G401.6 (cell line): ENCODE data around the gene STK24.

ENCODE experiments used
- FAIRE-seq: peaks from 2 replicates; lab custom pipeline; 2012; peaks lifted over from hg19 to GRCh38; lab: Jason Lieb, UNC

Gene STK24

DNA sequence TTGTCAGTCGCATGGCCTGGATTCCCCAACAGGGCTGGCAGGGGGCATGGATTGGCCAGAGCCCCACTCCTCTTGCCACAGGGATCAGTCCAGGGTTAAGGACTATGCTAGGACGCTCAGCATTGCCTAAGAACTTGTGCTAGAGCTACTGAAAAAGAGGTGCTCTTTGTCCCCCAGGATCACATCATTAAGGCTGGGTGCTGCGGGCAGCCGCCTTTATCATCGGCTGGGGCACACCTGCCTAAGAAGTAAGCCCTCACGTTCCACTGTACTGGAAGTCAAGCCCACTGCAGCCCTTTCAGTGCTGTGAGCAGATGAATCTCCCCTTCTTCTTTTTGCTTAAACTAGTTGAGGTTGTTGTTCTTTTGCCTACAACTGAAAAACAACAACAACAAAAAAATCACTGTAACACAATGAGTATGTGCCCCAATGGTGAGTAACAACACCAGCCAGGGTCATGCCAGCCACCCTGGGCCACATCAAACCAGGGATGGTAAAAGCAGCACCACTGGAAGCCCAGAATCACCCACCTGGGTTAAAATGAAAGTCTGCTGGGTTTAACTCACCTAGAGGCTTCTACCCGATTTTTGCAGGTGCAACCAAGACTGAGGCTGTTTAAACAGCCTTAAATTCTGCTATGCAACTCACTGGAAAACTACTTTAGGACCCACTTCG, 20.6 kb downstream of the STK24 start:
- FAIRE-seq = no peak

DNA sequence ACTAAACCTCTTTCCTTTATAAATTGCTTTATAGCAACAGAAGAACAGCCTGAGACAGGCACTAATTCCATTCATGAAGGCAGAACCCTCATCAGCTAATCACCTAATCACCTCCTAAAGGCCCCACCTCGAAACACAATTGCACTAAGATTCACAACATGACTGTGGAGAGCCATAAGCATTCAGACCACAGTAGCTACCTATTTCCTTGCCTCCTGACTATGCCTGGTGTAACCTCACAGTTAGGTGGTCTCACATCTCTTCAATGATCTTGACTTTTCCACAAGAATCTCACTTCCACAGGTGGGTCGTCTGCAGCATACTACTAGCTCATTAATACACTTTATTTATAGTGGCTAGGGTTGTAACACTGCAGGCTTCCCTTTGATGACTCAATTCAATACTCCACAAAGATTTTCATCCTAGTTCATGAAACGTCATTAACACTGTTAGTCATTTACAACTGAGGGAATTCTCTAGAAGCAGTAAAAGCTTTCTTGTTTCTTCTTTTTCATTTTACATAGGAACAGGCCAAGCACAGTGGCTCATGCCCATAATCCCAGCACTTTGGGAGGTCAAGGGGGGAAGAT, 27.1 kb downstream of the STK24 start:
- FAIRE-seq = no peak

DNA sequence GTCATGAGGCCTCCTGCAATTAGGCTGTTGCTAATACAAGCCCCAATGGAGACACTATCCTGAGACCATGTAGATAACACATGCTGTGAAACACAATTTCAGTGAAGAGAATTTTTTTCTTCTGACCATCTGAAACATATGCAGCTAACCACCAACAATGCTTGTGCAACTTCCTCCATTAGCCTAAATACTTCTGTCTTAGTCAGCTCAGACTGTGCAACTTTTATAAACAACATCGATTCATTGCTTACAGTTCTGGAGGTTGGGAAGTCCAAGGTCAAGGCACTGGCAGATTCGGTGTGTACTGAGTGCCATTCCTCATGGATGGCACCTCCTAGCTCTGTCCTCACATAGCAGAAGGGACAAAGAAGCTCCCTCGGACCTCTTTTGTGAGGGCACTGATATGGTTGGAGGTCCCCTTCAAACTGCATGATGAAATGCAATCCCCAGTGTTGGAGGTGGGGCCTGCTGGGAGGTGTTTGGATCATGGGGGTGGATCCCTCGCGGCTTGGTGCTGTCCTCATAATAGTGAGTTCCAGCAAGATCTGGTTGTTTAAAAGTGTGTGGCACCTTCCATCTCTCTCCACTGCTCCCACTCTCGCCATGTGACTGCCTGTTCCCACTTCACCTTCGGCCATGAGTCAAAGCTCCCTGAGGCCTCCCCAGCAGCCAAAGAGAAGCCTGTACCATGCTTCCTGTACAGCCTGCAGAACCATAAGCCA, 27.7 kb downstream of the STK24 start:
- no peak for FAIRE-seq

DNA sequence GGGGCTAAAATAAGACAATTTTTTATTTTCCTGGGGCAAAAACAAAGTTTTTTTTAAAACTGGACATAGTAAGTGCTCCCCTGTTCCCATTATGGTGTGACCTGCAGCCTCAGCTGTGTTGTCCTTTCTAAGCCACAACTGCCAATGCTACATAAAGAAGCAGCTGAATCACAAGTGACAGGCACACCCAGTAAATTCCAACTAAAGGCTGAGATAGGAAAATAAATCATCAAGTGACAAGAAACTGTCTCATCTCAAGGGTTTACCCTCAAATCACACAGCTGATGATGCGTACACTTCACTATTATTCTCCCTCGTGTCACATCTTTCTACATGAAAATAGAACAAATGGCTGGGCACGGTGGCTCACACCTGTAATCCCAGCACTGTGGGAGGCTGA, 28.7 kb downstream of the STK24 start:
- FAIRE-seq = no peak

DNA sequence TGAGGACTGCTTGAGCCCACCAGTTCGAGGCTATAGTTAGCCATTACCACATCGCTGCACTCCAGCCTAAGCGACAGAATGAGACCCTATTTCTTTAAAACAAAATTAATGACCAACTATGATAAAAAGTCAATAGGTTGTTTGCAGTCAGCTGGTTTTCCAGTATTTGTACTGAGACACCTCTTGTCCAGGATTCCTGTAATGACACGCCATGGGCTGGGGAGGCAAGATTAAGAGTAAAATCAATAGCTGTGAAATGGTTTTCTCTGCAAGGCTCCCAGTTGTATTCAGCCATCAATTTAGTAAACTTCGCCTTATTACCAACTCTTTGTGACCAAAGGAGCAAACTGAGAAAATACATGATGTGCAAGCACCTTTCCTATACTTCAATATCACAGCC, 29.5 kb downstream of the STK24 start:
- FAIRE-seq = no peak

DNA sequence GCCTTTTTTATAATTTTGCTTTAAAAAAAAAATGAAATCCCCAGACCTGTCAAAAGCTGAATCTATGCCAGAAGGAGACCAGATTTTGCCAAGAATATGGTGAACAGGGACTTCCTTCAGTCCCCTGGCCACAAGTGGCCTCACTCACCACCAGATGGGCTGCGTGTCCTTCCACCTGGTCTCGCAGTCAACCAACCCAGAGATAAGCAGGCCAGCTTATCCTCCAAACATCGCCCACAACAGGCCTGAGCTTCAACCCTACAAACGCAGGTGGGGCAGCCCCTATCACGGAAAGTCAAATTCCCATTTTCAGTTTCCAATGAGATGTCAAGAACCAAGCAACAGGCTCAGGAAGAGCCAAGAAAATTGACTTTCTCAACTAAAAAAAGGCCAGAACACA, 30.5 kb downstream of the STK24 start:
- no peak for FAIRE-seq

DNA sequence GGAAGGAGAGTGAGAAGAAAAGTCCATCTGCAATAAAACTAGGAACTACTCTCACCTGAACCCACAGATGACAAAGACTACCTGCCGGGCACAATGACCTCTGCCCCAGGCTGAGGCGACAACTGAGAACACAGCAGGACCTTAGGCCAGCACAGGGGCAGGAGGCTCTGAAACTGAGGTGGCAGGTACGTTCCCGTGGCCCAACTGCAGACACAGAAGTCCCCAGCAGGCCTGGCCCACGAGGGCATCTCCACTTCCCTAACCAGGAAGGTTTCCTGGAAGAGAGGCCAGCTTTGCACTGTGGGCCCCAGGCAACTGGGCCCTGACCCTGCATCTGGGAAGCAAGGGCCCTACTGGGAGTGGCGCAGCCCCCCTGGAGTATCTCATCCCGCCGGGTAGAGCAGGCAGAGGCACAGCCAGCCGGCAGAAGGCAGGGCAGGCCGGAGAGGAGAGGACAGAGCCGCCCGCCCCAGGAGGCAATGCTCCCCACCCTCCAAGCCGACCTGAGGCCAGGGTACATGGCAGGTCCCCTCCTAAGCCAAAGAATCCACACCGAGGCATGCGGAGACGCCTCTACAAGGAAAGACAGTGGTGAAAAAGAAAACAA, 32.7 kb downstream of the STK24 start:
- FAIRE-seq = no peak

DNA sequence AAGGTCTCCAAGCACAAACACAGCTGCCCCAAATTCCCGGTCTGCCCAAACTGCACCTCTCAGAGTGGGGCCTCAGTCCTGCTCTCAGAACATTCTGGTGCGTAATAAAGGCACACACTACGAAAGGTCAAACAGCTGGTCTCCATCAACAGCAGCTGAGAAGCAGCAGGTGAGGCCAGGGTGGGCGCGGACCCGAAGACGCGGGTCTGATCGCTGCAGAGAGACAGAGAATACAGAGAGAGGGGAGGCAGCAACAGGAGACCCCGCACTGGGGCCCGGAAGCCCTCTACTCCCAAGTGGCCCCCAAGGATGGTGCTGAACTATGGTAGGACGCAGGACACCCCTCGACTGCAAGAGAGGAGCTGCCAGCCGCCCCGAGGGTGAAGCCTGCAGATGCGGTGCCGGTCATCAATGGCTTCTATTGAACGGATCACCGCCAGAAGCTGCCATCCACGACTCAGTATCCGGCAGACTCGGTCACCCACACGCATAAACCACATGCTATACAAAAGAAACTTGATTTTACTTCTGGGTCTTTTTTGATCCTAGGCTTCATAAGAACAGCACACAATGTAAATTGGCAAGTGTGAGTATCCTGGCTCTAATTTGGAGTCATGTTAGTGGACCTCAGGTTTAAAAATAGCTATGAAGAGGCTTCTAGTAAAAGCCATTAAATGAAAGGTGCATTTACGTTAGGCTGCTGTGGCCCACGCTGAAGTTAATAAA, 33.4 kb downstream of the STK24 start:
- FAIRE-seq = no peak

DNA sequence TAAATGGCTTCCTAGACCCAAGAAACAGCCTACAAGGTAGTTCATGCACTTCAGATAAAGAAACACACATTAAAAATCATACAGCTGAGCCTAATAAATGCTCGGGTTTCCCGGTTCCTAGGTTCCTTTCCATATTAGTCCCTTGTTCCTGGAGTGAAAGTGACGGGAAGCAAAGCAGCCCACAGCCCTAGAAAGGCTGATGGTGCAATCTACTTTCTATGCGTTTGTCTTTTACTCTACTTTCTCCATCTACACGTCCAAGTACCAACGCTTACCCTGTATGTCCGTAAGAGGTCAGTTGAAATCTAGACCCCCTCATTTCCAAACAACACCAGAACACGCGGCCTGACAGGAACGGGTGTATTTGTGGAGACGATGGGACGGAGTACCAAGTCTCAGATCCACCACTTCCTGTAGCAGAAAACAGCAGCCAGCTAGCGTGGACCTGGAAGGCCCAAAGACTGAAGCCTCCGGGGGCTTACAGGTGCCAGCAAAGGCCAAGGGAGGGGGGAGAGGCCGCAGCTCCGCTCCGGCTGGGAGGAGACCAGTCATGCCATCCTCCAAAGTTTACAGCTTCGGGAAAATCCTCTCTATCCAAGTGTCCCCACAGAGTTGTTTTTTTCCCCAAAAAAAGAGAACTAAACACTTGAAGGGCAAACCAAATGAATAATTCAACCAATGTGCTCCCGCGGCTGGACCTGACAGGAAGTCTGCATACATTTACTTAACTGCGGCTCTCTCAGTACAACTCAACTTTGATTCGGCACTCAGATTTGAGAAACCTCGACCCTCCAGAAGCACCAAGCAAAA, 34.1 kb downstream of the STK24 start:
- FAIRE-seq = no peak

DNA sequence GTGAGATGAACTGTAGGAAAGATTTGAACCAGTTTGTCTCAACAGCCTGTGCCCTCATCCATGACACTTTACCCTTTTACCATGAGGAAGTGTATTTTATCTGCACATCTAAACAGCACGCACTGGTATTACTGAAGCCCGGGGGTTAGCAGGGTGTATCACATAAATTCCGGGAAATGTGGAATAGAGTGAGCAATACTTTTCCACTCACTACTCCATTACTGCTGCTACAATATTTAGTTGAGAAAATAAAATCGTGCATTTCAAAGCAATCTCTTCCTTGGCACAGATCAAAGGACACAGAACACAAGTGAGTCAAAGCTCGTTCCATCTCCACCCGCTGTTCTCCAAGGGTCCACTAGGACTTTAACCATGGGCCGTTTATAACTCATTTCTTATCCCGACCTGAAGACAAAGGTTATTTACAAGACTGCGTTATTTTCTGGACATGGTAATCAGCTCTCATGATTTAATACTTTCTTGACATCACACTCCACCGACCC, 35.2 kb downstream of the STK24 start:
- no peak for FAIRE-seq

DNA sequence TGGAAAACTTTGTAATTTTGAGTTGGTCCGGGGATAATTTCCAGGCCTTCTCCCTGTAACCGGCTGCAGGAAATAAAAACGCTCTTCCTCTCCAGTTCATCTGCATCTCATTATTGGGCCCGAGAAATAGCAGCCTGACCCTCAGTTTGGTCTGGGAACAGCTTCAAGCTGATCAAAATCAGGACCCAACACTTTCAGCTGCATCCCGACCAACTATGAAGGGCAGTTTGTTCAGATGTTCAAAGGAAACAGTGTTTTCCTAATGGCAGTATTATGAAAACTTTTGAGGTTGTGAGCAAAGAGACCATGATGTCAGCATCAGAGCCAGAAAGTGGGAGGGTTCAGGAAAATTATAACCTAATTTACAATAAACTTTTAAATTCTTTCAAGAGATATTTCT, 35.7 kb downstream of the STK24 start:
- no peak for FAIRE-seq

DNA sequence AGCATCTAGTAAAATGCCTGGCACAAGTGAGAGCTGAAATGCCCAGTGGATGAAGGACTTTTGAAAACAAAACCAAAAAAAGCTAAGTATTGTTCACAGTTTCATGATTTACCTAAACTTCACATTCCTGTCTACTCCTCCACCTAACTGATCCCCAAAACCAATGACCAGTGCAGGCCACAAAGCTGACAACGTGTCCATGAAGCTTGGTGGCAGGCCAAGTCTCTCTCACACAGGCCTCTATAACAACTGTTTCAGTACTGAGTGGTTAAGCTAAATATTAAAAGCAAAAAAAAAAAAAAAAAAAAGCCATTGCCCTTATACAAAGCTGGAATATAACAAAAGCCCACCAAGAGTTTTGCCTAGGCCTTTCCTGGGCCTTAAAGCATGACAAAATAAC, 36.4 kb downstream of the STK24 start:
- FAIRE-seq = no peak

DNA sequence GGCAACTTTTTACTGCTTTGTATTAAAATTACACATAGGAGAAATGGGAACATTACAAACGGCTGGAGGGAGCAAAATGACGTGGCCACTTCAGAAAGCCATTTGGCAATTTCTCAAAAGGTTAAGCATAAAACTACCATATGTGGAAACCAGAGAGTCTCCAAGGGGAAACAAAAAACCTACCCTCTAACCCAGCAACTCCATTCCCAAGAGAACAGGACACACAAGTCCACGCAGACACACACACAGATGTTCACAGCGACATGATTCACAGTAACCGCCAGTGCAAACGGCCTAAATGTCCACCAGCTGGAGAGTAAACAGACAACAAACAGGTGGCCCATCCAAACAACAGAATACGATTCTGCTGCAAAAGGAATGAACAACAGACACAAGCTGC, 37.2 kb downstream of the STK24 start:
- no peak for FAIRE-seq

DNA sequence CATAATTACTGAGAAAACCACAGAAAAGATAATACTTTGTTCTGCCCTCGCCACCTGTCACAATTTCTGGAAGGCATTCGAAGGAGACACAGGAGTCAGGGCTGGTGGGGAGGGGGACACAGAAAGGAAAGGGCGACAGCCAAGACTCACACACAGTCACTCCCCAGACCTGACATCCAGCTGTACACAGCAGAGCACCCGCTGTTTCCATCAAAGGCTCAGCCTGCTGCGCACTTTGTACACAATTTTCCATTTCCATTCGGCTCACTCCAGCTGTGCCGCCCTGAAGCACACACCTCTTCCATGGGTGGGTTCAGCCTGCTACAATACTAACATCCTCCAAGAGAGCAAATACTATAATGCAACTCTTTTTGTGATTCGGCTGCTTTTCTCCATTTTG, 38.0 kb downstream of the STK24 start:
- FAIRE-seq = no peak

DNA sequence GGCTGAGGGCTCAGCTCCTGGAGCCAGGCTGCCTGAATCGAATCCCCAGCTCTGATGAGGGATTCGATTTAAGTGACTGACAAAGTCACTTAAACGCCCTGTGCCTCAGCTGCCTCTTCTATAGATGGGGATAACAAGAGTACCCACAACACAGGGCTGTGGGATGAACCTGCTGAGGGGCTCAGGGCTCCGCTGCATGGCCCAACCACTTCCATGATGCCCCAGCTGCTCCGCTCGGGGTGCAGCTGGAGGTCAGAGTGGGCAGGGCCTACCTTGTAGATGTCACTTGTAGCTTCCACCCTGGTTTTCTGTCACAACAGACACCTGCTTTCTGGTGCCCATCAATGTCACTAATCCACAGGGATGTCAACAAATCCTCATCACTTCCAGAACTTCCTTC, 39.2 kb downstream of the STK24 start:
- no peak for FAIRE-seq

DNA sequence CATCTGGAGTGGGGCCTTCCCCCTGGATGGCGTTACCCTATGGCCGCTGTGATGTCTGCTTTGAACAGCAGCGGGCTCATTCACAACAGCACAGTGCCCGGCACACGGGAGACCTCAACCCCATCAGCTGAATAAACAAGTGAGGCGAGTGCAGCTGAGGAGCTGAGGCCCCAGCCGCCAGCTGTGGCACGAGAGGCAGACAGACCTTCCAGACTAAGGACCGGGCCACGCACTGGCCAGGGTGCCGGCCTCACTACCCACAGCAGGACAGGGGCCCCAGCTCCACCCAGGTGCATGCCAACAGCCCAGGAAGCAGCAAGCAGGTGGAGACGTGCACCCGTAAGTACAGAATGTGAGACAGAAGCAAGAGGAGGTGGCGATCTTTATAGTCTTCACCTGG, 39.6 kb downstream of the STK24 start:
- no peak for FAIRE-seq

DNA sequence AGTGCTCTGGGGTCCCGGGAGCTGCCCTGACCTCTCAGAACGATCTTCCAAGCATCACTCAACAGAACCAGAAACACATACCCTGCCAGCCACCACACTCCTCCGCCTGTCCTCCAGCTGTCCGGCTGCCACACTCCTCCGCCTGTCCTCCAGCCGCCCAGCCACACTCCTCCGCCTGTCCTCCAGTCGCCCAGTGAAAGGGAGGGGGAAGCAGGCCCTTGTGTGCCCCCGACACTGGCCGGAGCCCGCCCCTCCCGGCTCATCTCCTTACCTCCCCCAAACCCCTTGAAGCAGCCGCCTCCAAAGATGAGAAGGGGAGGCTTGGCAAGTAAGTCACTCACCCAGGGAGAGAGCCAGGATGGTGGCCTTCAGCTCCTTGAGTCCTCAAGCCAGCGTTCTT, 40.2 kb downstream of the STK24 start:
- FAIRE-seq = no peak

DNA sequence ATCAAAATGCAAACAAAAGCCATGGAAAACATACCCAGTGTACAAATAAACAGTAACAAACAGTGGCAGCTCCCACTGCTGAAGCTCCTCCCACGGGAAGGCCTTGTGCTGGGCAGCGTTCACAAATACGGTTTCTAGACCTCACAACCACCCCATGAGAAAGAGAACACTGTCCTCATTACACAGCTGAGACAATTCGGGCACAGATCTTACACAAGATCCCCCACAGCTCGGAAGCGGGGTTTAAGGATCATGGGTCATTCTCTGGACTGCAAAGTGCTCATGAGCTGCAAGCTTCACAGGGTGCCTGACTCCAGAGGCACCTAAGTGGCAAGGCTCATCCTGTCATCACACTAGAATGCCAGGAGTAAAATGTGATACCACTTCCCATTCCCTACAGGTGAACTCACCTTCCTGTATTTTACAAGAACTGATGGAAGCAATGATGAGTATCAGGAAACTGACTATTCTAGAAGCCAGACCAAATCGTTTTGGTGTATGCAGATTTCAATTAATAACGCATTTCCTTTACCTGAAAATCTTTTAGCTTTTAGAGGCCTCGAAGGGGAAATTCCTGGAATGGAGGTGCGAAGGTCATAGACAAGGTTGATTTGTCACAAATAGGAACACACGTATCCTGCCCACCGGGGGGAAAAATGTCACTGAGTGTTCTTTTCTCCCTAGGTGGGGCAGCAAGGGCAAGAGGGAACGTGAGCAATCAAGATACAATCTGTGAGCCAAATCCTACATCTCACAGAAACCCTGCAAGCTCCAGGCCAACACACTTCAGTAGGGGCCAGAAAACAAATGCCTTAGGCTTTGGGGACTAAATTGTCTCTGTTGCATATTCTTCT, 41.2 kb downstream of the STK24 start:
- FAIRE-seq = no peak

DNA sequence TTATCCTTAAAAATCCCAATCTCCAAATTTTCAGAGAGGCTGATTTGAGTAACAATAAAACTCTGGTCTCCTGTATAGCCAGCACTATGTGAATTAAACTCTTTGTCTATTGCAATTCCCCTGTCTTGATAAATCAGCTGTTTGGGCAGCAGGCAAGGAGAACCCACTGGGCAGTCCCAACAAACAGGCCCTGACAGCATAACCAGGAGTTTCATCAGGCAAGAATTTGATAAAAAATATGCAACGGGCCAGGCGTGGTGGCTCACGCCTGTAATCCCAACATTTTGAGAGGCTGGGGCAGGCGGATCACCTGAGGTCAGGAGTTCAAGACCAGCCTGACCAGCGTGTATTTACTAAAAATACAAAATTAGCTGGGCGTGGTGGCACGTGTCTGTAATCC, 42.1 kb downstream of the STK24 start:
- FAIRE-seq = no peak

DNA sequence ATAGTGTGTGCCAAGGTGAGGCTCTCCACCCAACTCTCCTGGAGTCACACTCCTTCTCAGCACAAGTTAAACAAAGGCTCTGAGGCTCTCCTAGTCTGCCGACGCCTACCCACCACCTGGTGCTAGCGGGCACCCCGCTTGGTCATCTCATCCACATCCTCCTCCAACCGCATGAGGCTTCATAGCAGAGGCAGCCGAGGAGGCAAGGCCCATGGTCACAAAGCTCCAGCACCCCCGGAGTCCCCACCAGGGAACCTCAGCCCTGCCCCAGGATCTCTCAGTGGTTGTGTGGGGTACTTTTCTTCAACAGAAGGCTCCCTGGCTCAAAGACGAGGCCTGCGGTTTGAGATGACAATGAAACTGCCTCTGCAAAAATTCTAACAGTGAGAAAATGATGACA, 43.0 kb downstream of the STK24 start:
- FAIRE-seq = no peak

DNA sequence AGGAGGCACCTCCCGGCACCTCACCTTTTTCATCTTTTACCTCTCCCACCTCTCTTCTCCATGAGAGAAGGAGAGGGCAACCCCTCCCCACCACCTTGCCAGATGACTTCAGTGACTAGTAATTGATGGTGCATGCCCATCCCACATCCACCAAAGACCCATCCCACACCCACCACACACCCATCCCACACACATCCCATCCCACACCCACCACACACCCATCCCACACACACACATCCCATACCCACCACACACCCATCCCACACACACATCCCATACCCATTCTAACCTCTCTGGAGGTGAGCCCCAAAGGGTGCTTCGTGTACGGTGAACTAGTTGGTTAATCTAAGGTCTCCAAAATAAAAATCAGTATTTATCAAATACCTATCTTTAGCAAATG, 44.7 kb downstream of the STK24 start:
- no peak for FAIRE-seq
